Peyer's patch (tissue), 4 donors: Measurements from ENCODE around the gene KLHL18.

Experiments
- CTCF ChIP-seq, 6 experiments: fragments of 450-650 bp in 4 of 6; fragments of 200-600 bp in 2 of 6; sonication (generic) in 1 of 6; IDR thresholded peaks; one replicate each; pipeline ENCODE4 v1.5.1; 2017 to 2019; ENCODE audit warnings: antibody characterized with exemption in 6 of 6, mild to moderate bottlenecking in 3 of 6, moderate library complexity in 1 of 6
- POLR2A ChIP-seq, 2 donors: fragments of 450-650 bp; IDR thresholded peaks; one replicate each; pipeline ENCODE4 v1.5.1; 2017; ENCODE audit warnings: antibody characterized with exemption in 2 of 2, mild to moderate bottlenecking in 2 of 2, moderate library complexity in 2 of 2

- TF ChIP-seq POLR2A (IDR thresholded peaks at IDR 0.05) (no peak), CTCF (IDR thresholded peaks at IDR 0.05) (no peak)
Measured at GRCh38 chr3:47299381-47300318, 16.9 kb downstream of the KLHL18 start.
